Raji (cell line): ENCODE data around the gene GRM5.

ENCODE experiments used
- POLR2A ChIP-seq: IDR thresholded peaks from 2 replicates; pipeline ENCODE4 v1.6.1; 2011; ENCODE audit warnings: low read depth, low read length, control low read depth; ENCODE audit not compliant: insufficient read depth

The GRM5 gene

DNA sequence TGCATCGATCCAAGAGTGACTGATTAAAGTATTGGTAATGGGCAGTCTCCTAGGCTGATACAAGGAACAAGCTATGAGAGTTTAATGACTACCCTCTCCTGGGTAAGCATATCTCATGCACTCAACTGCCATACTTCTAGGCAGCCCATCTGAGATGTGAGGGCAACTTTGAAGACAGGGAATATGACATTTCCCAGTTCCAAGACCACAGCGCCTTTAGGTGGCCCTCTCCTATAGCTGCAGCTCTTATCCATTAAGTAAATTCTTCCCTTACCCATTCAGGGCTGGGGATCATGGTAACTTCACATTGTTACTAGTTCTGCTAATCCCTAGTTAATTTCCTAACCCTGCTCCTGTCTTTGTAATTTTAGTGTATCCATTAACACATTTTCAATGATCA is 570.9 kb downstream of the GRM5 start:
- TF ChIP-seq POLR2A, result no peak

DNA sequence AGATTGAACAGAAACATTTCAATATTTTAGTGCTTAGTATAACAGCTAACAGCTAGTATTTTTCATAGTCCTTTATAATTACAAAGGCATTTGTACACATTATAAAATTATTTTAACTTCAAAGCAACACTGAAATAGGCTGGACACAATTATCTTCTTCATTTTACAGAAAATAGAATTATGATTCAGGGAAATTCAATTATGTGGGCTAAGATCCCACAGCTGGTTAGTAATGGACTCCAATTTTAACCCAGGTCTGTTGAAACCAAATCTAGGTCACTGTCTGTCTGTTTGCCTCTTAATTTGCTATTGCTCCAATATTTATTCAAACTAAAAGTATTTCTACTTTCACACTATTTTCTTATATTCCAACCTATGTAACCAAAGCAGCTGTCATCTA is 574.1 kb downstream of the GRM5 start:
- no peak for TF ChIP-seq POLR2A

DNA sequence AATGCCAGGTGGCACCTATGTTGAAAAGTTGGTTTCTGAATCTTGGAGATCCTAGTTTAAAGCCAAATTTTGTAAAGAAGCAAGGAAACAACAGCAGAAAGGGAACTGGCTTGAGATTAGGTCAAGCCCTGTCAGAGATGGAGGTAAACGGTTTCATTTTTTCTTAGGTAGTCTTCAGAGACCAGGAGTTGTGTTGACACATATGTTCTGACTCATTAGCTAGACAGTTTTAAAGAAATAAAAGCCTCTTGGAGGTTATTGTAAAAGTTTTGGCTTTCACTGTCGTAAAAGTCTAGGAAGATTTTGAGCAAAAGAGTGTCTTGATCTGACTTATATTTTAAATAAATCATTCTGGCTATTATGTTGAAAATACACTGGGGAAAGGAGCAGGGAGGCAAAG is 576.8 kb downstream of the GRM5 start:
- TF ChIP-seq POLR2A, result no peak

DNA sequence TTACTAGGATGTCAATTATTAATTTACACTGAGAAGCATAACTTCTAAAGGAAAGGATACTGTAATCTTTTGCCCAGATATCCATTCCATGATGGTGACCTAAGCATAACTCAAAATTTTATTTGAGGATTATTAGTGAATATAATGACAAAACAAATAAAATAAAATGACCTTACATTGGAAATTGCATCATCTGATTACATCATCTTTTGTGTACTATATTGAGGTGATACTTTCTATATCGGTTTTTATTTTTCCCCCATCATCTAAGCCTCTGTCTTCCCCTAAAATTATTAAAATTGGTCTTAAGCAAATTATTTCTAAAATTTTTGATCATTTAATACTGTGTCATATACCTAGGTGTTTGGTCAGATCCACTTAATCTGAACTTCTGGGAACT is 578.1 kb downstream of the GRM5 start:
- TF ChIP-seq POLR2A, result no peak

DNA sequence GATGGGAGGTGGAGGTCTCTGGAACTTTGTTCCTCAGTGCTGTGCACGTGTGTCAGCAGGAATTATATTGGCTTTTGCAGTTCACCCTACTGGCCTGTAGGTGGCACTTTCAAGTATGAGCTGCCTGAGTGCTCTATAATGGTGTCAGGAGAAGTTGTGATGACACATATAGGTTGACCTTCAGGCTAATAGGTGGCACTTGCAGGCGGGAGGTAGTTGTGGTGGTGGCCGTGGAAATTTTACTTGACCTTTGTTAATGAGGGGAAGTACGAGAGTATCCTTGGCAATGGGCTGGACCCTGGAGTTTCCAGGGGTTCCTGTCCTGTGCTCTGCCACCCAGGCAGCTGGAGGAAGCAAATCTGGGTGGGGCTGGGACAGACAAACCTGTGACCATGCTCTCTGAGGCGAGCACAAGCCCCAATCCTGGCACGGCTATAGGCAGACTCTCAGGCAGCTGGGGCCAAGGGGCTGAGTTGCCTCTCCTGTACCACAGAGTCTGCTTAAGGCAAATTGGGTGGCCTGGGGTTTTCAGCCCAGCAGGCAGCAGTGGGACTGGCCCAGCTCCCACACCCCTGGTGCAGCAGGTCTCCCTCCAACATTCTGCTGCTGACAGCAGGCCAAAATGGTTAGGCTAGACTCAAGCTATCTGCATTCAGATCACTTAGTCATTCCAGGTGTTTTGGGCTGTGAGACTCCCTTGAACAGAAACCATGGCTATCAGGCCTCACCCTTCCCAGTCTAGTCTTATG is 580.7 kb downstream of the GRM5 start:
- no peak for TF ChIP-seq POLR2A

DNA sequence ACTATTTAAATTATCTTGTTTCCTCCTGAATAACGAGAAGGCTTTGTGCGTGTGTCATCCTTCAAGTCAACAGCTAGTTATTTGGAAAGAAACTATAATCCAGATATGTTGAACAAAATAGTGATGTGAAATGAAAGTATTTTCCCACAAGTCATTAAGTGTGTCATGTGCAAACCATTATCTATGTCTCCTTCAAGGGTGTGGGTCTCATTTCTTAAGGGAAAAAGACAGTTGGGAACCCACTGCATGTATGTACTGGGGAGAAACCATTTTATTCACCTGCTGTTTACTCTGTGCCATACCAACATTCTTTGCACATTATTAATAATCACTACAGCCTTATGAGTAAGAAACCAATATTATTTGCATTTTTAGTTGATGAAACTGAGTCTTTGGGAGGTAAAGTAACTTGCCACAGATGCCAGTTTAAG is 582.9 kb downstream of the GRM5 start:
- TF ChIP-seq POLR2A, result no peak

DNA sequence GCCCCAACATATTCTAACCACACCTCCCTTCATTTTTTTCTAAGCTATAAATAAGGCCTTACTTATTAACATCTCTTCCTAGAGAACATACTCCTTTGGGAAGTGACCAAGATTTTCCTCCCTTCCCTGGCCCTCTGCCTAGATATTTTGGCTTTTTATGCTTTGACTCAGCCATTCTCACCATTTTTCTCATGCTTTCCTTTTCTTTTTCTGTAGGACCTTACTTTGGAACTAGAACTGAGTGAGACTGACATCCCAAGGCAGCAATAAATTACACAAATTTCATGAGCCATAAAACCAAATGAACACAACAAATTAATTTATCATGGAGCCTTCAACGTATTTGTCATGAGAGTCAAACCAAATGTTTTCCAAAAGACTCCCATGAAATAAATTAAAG is 585.6 kb downstream of the GRM5 start:
- TF ChIP-seq POLR2A, result no peak

DNA sequence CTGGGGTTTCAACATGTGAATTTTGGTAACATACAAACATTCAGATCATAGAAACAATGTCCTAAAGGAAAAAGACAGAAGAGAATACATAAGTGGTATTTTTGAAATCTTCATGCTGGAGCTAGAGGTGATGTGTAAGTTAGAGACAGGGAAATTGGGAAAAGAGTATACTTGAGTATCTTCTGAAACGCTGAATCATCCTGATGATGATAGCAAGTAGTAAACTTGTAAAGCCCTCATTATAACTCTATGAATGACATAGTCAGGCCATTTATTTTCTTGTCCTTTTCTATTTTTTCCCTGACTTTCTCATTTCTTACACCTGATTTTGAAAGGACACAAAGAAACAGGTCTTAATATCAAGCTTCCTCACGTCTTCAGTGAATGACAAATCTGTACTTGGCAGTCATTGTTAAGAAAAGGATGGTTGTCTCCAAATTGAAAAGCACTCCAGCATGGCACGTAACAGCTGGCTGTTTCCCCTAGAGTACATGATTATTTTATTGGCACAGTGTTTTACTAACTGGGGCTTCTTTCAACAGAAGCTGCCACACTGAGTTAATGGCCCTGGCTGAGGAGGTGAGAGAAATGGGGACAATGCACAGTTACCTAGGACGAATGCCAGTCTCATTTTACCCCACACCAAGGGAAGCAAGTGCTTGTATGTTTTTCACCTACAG is 587.5 kb downstream of the GRM5 start:
- TF ChIP-seq POLR2A, result no peak

DNA sequence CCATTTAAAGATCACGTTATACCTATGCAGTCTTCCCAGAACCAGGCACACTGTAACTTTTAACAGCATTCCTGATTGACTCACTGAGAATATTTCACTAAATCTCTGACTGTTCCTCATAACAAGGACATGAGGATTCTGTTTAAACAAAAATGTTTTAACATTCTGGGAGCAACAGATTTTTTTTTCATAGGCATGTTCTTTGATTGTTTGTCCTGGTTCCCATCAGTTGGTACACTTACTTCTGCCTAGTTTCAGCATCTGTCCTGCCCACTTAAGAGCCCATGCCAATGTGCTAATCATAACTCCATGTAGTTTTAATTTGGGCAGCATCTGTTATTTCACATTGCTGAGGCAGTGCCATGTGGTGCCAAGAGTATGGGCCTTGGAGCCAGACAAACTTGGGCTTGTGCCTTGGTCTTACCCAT is 589.8 kb downstream of the GRM5 start:
- no peak for TF ChIP-seq POLR2A

DNA sequence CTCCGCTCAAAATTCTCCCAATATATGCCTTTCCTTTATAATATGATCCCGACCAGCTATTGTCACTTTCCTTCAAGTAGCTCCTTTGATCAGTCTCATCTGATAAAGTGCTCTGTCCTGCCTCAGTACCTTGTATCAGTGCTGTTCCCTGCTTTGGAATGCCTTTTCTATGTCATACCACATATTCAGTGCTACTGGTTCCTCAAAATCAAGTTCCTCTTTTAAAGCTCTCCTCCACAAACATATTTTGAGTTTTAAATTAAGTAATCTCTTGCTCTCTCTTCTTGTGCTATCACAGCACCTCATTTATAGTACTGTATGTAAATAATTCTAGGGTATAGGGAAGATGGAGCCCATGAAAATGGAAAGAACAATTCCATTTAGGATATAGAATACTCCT is 591.1 kb downstream of the GRM5 start:
- TF ChIP-seq POLR2A, result no peak

DNA sequence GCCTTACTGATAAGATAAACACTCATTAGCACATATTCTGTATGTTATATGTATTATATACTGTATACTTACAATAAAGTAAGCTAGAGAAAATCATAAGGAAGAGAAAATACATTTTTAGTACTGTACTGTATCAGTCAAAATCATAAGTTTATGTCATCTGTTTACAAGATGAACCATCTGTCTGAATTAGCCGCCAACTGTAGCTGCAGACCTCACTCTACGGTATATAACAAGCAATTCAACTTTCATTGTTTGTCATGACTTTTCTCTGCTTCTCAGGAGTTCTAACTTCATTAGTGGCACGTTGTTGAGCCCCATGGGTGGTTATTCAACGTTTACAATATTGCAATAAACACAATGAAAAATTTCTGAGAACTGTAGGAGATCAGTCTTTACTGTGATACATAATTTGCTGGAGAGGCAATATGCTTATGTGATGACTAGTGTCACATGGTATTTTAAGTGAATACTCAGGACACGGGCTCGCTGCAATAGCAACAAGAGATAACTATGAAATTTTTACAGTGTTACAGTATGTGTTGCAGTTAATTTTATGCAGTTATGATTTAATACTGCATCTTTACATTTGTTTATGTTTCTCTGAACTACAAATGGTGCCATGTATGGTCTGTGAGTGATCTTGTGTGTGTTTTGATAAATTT is 596.1 kb downstream of the GRM5 start:
- no peak for TF ChIP-seq POLR2A

DNA sequence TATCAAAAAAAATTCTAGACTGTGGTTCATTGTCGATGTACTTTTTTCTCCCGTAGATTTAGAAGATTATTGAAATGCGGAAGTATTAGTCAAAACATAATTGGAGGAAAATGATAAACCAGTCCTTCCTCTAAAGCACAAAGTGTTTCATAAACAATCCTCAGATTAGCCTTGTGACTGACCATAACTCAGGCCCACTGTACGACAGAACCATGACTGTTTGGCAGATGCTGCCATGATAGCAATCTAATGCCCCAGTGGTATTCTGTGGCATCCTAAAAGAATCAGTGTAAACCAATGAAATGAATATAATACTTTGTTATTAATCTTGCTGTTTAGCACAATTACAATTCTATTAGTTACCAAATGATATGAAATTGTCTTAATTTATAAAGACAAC is 601.3 kb downstream of the GRM5 start:
- TF ChIP-seq POLR2A, result no peak

DNA sequence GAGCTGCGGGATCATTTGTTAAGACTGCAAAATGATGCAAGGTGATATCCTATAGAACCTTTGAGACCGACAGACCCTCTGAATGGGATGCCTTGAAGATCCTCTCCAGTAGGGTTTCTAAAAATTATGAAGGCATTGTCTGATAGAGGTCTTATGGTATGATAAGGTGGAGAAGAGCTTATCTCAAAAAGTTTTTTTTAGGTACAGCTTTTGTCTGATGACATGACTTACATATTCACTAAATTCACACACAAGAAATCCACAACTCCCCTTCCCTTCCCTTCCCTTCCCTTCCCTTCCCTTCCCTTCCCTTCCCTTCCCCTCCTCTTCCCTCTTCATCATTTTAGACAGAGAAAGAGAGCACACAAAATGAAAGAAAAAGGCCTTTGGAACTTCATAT is 609.8 kb downstream of the GRM5 start:
- TF ChIP-seq POLR2A, result no peak

DNA sequence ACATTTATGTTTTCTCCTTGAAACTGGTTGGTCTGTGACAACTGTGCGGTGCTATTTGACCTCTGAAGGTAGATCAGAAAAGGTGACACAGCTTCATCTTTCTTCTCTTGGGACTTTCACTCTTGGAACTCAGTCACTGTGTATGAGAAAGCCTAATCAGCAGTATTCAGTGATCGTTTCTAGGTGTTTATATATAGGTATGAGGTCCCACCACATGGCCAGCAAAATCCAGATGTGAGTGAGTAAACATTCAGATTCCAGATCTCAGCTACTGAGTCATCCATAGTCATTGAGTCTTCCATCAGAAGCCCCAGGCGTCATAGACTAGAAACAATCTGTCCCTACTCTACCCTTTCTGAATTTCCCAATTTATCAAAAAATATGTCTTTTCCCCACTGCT is 610.9 kb downstream of the GRM5 start:
- no peak for TF ChIP-seq POLR2A
